ENCODE data around the gene EDN2.

Gene EDN2

GRCh38 chr1:41518471-41518870, 34.0 kb upstream of the EDN2 start:
- in situ Hi-C loops (cut with HindIII; ENCODE audit: low sequenced_read_pairs) = no loop called here

GRCh38 chr1:41517062-41517438, 32.6 kb upstream of the EDN2 start:
- in situ Hi-C loops (cut with HindIII; ENCODE audit: low sequenced_read_pairs) = no loop called here

- in situ Hi-C loops (cut with HindIII; ENCODE audit: low sequenced_read_pairs) = no loop called here
These were observed 31.9 kb upstream of the EDN2 start for GRCh38 chr1:41516168-41517061.

GRCh38 chr1:41515778-41516167, 31.3 kb upstream of the EDN2 start:
- in situ Hi-C loops (cut with HindIII; ENCODE audit: low sequenced_read_pairs) = no loop called here

- in situ Hi-C loops (cut with HindIII; ENCODE audit: low sequenced_read_pairs) = no loop called here
These were observed 30.7 kb upstream of the EDN2 start for GRCh38 chr1:41515131-41515678.

- in situ Hi-C loops (cut with HindIII; ENCODE audit: low sequenced_read_pairs) = no loop called here
These were observed 29.9 kb upstream of the EDN2 start for GRCh38 chr1:41514381-41514780.

GRCh38 chr1:41513383-41513735, 28.9 kb upstream of the EDN2 start:
- in situ Hi-C loops (cut with HindIII; ENCODE audit: low sequenced_read_pairs) = no loop called here

GRCh38 chr1:41512701-41513382, 28.4 kb upstream of the EDN2 start:
- in situ Hi-C loops (cut with HindIII; ENCODE audit: low sequenced_read_pairs) = no loop called here

- in situ Hi-C loops (cut with HindIII; ENCODE audit: low sequenced_read_pairs) = no loop called here
These were observed 26.7 kb upstream of the EDN2 start for GRCh38 chr1:41511239-41511540.

- in situ Hi-C loops (cut with HindIII; ENCODE audit: low sequenced_read_pairs) = no loop called here
These were observed 26.2 kb upstream of the EDN2 start for GRCh38 chr1:41510531-41511238.

GRCh38 chr1:41509270-41509671, 24.8 kb upstream of the EDN2 start:
- in situ Hi-C loops (cut with HindIII; ENCODE audit: low sequenced_read_pairs) = no loop called here

- in situ Hi-C loops (cut with HindIII; ENCODE audit: low sequenced_read_pairs) = no loop called here
These were observed 23.8 kb upstream of the EDN2 start for GRCh38 chr1:41508290-41508689.

GRCh38 chr1:41507836-41508235, 23.4 kb upstream of the EDN2 start:
- in situ Hi-C loops (cut with HindIII; ENCODE audit: low sequenced_read_pairs) = no loop called here

- in situ Hi-C loops (cut with HindIII; ENCODE audit: low sequenced_read_pairs) = no loop called here
These were observed 22.7 kb upstream of the EDN2 start for GRCh38 chr1:41507110-41507720.

GRCh38 chr1:41504114-41505035, 19.9 kb upstream of the EDN2 start:
- in situ Hi-C loops (cut with HindIII; ENCODE audit: low sequenced_read_pairs) = no loop called here

- in situ Hi-C loops (cut with HindIII; ENCODE audit: low sequenced_read_pairs) = no loop called here
These were observed 19.1 kb upstream of the EDN2 start for GRCh38 chr1:41503538-41504113.

GRCh38 chr1:41502912-41503311, 18.4 kb upstream of the EDN2 start:
- in situ Hi-C loops (cut with HindIII; ENCODE audit: low sequenced_read_pairs) = no loop called here

- in situ Hi-C loops (cut with HindIII; ENCODE audit: low sequenced_read_pairs) = no loop called here
These were observed 17.1 kb upstream of the EDN2 start for GRCh38 chr1:41501581-41501980.

- in situ Hi-C loops (cut with HindIII; ENCODE audit: low sequenced_read_pairs) = no loop called here
These were observed 16.5 kb upstream of the EDN2 start for GRCh38 chr1:41500781-41501518.
